Measurements from ENCODE around the gene DSTN. TPM values are rescaled to one million over a fixed set of nuclear protein-coding genes. Genes with fewer than 3 reads are reported as not detected.

DSTN gene
- total and polyA plus RNA-seq, 5 donors = 720 to 929 (median 762) TPM

GRCh38 chr20:17612992-17613327, 43.1 kb downstream of the DSTN start:
- H3K27me3 ChIP-seq (ENCODE audit: control insufficient read depth, insufficient read depth) = no peaks in the 10 kb centered on the region
- DNase-seq = peak in 1 of 3 donors; percentile 50
- no peaks in the 10 kb centered on the region for H3K9me3 ChIP-seq (ENCODE audit: control insufficient read depth, low read length)
- intact Hi-C loops (cut with DNase I) = loop anchor here in 1 of 4 donors (5.0 kb wide), 1 partner anchor 76 kb away; no protein-coding TSS in a partner anchor
- peak overlapping the region; percentile 22 for H3K27ac ChIP-seq (ENCODE audit: low read length)
- H3K4me1 ChIP-seq (ENCODE audit: control insufficient read depth, insufficient read depth, low read length) = peaks cover 8% of the 10 kb centered on the region
- ATAC-seq = no peak
- 79% methylated on average over 7 of the region's 7 CpGs for WGBS
- no peak overlapping the region for H3K4me3 ChIP-seq (ENCODE audit: low read length)

- WGBS = 76% methylated on average over 40 of the region's 40 CpGs
- ATAC-seq = peak in 1 of 2 donors; percentile 15
- no peak overlapping the region for H3K4me3 ChIP-seq (ENCODE audit: low read length)
- H3K4me1 ChIP-seq (ENCODE audit: control insufficient read depth, insufficient read depth, low read length) = peaks cover 8% of the 10 kb centered on the region
- no peak overlapping the region for H3K27ac ChIP-seq (ENCODE audit: low read length)
- DNase-seq = peak; percentile 42 to 76 (median 67)
- intact Hi-C loops (cut with DNase I) = loop anchor here in 1 of 4 donors (5.0 kb wide), 1 partner anchor 76 kb away; no protein-coding TSS in a partner anchor
- H3K27me3 ChIP-seq (ENCODE audit: control insufficient read depth, insufficient read depth) = no peaks in the 10 kb centered on the region
- H3K9me3 ChIP-seq (ENCODE audit: control insufficient read depth, low read length) = no peaks in the 10 kb centered on the region
Observed at GRCh38 chr20:17613328-17614175, 43.7 kb downstream of the DSTN start.

GRCh38 chr20:17614176-17614811, 44.4 kb downstream of the DSTN start:
- no peaks in the 10 kb centered on the region for H3K27me3 ChIP-seq (ENCODE audit: control insufficient read depth, insufficient read depth)
- H3K4me1 ChIP-seq (ENCODE audit: control insufficient read depth, insufficient read depth, low read length) = peaks cover 8% of the 10 kb centered on the region
- peak overlapping the region; percentile 6 for H3K27ac ChIP-seq (ENCODE audit: low read length)
- intact Hi-C loops (cut with DNase I) = loop anchor here in 1 of 4 donors (5.0 kb wide), 1 partner anchor 77 kb away; no protein-coding TSS in a partner anchor
- 36% methylated on average over 20 of the region's 20 CpGs for WGBS
- ATAC-seq (peak; percentile 66 to 74), DNase-seq (peak; percentile 89 to 95 (median 95))
- H3K9me3 ChIP-seq (ENCODE audit: control insufficient read depth, low read length) = no peaks in the 10 kb centered on the region
- no peak overlapping the region for H3K4me3 ChIP-seq (ENCODE audit: low read length)

GRCh38 chr20:17614812-17615644, 45.2 kb downstream of the DSTN start:
- DNase-seq (peak; percentile 30 to 77 (median 74)), ATAC-seq (peak; percentile 1 to 2)
- Histone ChIP-seq H3K4me1 (ENCODE audit: control insufficient read depth, insufficient read depth, low read length) (peaks cover 8% of the 10 kb centered on the region), H3K27ac (ENCODE audit: low read length) (peak overlapping the region; percentile 6), H3K27me3 (ENCODE audit: control insufficient read depth, insufficient read depth) (no peaks in the 10 kb centered on the region), H3K4me3 (ENCODE audit: low read length) (no peak overlapping the region), H3K9me3 (ENCODE audit: control insufficient read depth, low read length) (no peaks in the 10 kb centered on the region)
- WGBS = 47% methylated on average over 32 of the region's 32 CpGs
- intact Hi-C loops (cut with DNase I) = loop anchor here in 3 of 4 donors (5.0 kb wide), 1 partner anchor 78 kb away; no protein-coding TSS in a partner anchor

- ATAC-seq (no peak), DNase-seq (peak; percentile 19 to 62 (median 62))
- WGBS = 62% methylated on average over 22 of the region's 22 CpGs
- Histone ChIP-seq H3K27me3 (ENCODE audit: control insufficient read depth, insufficient read depth) (no peaks in the 10 kb centered on the region), H3K4me3 (ENCODE audit: low read length) (no peak overlapping the region), H3K27ac (ENCODE audit: low read length) (no peak overlapping the region), H3K9me3 (ENCODE audit: control insufficient read depth, low read length) (no peaks in the 10 kb centered on the region), H3K4me1 (ENCODE audit: control insufficient read depth, insufficient read depth, low read length) (peaks cover 8% of the 10 kb centered on the region)
- intact Hi-C loops (cut with DNase I) = loop anchor here in 2 of 4 donors (5.0 kb wide), 1 partner anchor 79 kb away; no protein-coding TSS in a partner anchor
Observed at GRCh38 chr20:17615645-17616479, 46.0 kb downstream of the DSTN start.

GRCh38 chr20:17616480-17617211, 46.8 kb downstream of the DSTN start:
- Histone ChIP-seq H3K4me1 (ENCODE audit: control insufficient read depth, insufficient read depth, low read length) (peaks cover 8% of the 10 kb centered on the region), H3K27ac (ENCODE audit: low read length) (no peak overlapping the region), H3K4me3 (ENCODE audit: low read length) (no peak overlapping the region), H3K9me3 (ENCODE audit: control insufficient read depth, low read length) (no peaks in the 10 kb centered on the region), H3K27me3 (ENCODE audit: control insufficient read depth, insufficient read depth) (no peaks in the 10 kb centered on the region)
- ATAC-seq = no peak
- peak in 2 of 3 donors; percentile 49 to 58 for DNase-seq
- 82% methylated on average over 22 of the region's 22 CpGs for WGBS
- intact Hi-C loops (cut with DNase I) = loop anchor here in 2 of 4 donors (5.0 kb wide), 1 partner anchor 79 kb away; no protein-coding TSS in a partner anchor

- Histone ChIP-seq H3K4me1 (ENCODE audit: control insufficient read depth, insufficient read depth, low read length) (peaks cover 8% of the 10 kb centered on the region), H3K4me3 (ENCODE audit: low read length) (no peak overlapping the region), H3K27me3 (ENCODE audit: control insufficient read depth, insufficient read depth) (no peaks in the 10 kb centered on the region), H3K9me3 (ENCODE audit: control insufficient read depth, low read length) (no peaks in the 10 kb centered on the region), H3K27ac (ENCODE audit: low read length) (no peak overlapping the region)
- 60% methylated on average over 15 of the region's 15 CpGs for WGBS
- ATAC-seq (peak; percentile 17 to 49), DNase-seq (peak; percentile 57 to 89 (median 85))
- intact Hi-C loops (cut with DNase I) = loop anchor here in 2 of 4 donors (5.0 kb wide), 1 partner anchor 80 kb away; no protein-coding TSS in a partner anchor
Observed at GRCh38 chr20:17617212-17617867, 47.5 kb downstream of the DSTN start.

GRCh38 chr20:17617868-17618672, 48.2 kb downstream of the DSTN start:
- intact Hi-C loops (cut with DNase I) = loop anchor here in 3 of 4 donors (2.0 to 5.0 kb wide), 2 partner anchors 81 kb away; no protein-coding TSS in a partner anchor
- Histone ChIP-seq H3K9me3 (ENCODE audit: control insufficient read depth, low read length) (no peaks in the 10 kb centered on the region), H3K27me3 (ENCODE audit: control insufficient read depth, insufficient read depth) (no peaks in the 10 kb centered on the region), H3K4me1 (ENCODE audit: control insufficient read depth, insufficient read depth, low read length) (peaks cover 6% of the 10 kb centered on the region), H3K27ac (ENCODE audit: low read length) (no peak overlapping the region), H3K4me3 (ENCODE audit: low read length) (no peak overlapping the region)
- 83% methylated on average over 20 of the region's 20 CpGs for WGBS
- ATAC-seq (no peak), DNase-seq (peak in 2 of 3 donors; percentile 27 to 56)

Data from right cardiac atrium (tissue), 5 donors.